HFFc6 (cell line): Measurements from ENCODE around the gene CCDC187. TPM values are rescaled to one million over a fixed set of nuclear protein-coding genes. Genes with fewer than 3 reads are reported as not detected.

Source experiments
- DNase-seq: peaks from one replicate; pipeline ENCODE4 v3.0.0-alpha.2; 2018
- H3K27ac Mint-ChIP-seq: 2 replicates; pipeline ENCODE4 v1.8.0; 2020; ENCODE audit warnings: mild to moderate bottlenecking, mixed read lengths
- H3K27me3 Mint-ChIP-seq: 2 replicates; pipeline ENCODE4 v1.8.0; 2021; ENCODE audit warnings: mild to moderate bottlenecking, moderate library complexity, mixed read lengths; ENCODE audit not compliant: insufficient read depth
- H3K36me3 Mint-ChIP-seq: 2 replicates; pipeline ENCODE4 v1.8.0; 2021; ENCODE audit warnings: low read depth, mixed read lengths
- H3K4me1 Mint-ChIP-seq: 2 replicates; pipeline ENCODE4 v1.8.0; 2020; ENCODE audit warnings: low read depth, mixed read lengths
- H3K4me3 Mint-ChIP-seq: 2 replicates; pipeline ENCODE4 v1.8.0; 2020; ENCODE audit warnings: mild to moderate bottlenecking, moderate library complexity, mixed read lengths
- H3K9me3 Mint-ChIP-seq: 2 replicates; pipeline ENCODE4 v1.8.0; 2020; ENCODE audit warnings: mild to moderate bottlenecking, mixed read lengths
- total RNA-seq, 6 experiments: library from RNA; stranded (reverse); fragmentation: NEBNext Ultra II Directional; extraction: Animal tissue kit (Norgen Biotek cat#: 25700); gene quantifications; 2 replicates in 1 of 6; 3 replicates in 5 of 6; pipeline ENCODE4 v1.2.3, GENCODE V29; 2021
- TF ChIP-seq, protein P1 (sequence below): fragments of 200-600 bp; sonication (generic); IDR thresholded peaks from 2 replicates; pipeline ENCODE4 v1.5.0; 2021; ENCODE audit warnings: antibody characterized with exemption, mild to moderate bottlenecking

The CCDC187 gene
- total RNA-seq, 6 experiments from 2014 or later = not detected

DNA sequence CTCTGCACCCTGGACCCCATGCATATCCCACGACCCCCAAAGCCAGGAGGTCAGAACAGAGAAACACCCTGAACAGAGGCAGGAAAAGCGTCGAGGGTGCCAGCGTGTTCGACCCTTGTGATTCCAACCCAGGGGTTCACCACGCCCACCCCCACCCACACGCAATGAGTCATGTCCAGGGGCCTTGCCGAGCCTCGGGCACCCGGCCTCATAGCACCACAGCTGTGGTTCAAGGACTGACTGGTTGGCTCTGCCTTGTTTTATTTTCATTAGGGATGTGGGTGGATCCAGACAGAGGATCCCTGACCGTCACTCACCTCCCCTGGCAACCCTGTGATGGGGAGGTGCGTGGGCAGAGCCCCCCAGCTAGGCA is 48.7 kb downstream of the CCDC187 start:
- Mint-ChIP-seq H3K4me1 (peaks cover 9% of the 10 kb centered on the region), H3K36me3 (no peaks in the 10 kb centered on the region), H3K4me3 (no peak overlapping the region), H3K9me3 (no peaks in the 10 kb centered on the region), H3K27ac (no peak overlapping the region), H3K27me3 (peaks cover 9% of the 10 kb centered on the region)
- DNase-seq = peak; percentile 18
- TF ChIP-seq, protein P1, sequence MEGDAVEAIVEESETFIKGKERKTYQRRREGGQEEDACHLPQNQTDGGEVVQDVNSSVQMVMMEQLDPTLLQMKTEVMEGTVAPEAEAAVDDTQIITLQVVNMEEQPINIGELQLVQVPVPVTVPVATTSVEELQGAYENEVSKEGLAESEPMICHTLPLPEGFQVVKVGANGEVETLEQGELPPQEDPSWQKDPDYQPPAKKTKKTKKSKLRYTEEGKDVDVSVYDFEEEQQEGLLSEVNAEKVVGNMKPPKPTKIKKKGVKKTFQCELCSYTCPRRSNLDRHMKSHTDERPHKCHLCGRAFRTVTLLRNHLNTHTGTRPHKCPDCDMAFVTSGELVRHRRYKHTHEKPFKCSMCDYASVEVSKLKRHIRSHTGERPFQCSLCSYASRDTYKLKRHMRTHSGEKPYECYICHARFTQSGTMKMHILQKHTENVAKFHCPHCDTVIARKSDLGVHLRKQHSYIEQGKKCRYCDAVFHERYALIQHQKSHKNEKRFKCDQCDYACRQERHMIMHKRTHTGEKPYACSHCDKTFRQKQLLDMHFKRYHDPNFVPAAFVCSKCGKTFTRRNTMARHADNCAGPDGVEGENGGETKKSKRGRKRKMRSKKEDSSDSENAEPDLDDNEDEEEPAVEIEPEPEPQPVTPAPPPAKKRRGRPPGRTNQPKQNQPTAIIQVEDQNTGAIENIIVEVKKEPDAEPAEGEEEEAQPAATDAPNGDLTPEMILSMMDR = no peak

DNA sequence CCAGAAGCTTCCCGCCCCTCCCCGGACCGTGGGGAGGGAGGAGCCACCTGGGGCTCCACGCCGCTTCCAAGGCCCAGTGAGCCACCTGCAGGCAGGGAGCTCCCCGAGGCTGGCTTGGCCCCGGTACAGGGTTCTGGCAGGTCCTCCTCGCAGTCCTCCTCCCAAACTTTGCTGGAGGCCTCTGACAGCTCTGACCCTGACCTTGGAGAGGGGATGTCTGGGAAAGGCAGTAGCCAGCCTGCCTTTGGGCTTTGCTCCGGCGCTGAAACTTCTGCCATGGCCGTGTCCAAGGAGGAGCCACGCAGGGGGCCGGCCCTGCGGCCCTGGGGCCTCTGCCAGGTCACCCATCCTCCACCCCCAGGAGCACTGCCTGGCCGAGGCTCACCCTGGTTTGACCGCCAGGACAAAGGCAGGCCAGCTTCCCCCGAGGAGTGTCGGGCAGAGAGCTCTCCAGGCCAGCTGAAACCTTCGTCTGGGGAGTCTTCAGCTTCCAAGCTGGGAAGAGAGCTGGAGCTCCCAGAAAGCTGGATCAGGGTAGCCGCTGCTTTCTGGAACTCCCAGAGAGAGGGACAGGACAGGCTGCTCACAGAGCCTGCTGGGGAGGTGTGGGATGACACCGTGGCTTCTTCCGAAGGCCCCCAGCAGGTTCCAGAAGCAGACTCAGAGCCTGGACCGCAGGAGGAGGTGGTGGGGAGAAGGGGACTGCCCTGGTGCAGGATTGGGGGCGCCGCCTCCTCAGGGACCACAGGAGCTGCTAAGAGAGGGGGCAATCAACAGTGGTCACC is 49.3 kb downstream of the CCDC187 start:
- no peak for DNase-seq
- H3K36me3 Mint-ChIP-seq = no peaks in the 10 kb centered on the region
- no peaks in the 10 kb centered on the region for H3K9me3 Mint-ChIP-seq

DNA sequence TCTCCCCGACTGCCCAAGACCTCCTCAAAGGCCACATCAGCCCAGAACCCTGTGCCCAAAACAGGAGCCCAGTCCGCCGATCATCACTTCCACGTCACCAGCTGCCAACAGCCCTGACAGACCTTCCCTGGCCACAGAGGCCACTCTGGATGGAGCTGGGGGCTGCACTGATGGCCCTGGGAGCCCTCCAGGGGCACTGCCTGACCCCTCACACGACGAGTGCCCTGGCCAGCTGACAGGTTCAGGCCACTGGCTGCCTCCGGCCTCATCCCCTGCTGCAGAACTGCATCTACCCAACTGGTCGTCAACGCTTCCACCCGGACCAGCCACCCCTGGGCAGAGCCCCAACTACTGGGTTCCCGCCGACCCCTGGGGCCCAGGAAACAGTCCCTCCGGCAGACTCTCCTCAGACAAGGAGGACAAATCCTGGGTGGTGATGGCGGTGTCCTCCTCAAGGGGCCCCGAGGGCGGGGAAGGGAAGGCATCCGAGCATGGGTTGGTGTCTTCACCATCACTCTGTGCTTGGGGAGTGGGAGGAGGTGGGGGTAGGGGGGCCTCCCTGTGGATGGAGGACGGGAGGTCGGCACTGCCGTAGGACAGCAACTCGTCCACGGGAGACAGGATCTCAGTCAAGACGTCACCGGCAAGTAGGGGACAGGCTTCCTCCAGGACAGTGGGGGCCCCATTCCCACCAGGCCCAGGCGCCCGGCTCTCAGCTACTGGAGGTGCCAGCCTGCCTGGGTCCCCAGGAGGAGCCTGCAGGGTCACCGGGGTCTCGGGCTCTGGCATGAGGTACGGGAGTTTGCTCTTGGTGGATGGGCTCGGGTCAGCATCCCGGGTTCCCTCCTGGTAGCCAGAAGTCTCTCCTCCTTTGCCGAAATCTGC is 50.4 kb downstream of the CCDC187 start:
- no peaks in the 10 kb centered on the region for H3K9me3 Mint-ChIP-seq
- no peak overlapping the region for H3K4me3 Mint-ChIP-seq
- peaks cover 9% of the 10 kb centered on the region for H3K4me1 Mint-ChIP-seq
- DNase-seq = no peak
- no peaks in the 10 kb centered on the region for H3K36me3 Mint-ChIP-seq
- no peak overlapping the region for H3K27ac Mint-ChIP-seq
- TF ChIP-seq, protein P1 = no peak
- H3K27me3 Mint-ChIP-seq = peaks cover 13% of the 10 kb centered on the region

More for the DNA sequence above, 49.3 kb downstream of the CCDC187 start:
- Mint-ChIP-seq H3K4me1 (peaks cover 9% of the 10 kb centered on the region), H3K4me3 (no peak overlapping the region), H3K27ac (no peak overlapping the region), H3K27me3 (peaks cover 13% of the 10 kb centered on the region)
- TF ChIP-seq, protein P1 = no peak

DNA sequence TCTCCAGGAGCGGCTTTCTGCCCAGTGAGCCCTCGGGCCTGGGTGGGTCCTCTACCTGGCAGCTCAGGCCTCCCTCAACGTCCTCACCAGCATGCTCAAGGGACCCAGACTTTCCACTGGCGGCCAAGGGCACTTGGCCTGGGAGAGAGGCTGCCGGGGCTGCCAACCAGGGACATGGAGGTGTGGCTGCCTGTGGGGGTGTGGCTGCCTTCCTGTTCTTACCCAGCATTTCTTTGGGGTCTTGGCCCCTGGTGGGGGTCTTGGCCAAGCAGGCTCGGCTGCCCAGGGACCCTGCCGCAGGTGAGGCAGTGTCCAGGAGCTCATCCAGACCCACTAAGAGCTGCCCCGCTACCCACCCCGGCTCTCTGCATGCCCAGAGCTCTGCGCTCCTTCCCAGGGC is 51.0 kb downstream of the CCDC187 start:
- H3K27ac Mint-ChIP-seq = no peak overlapping the region
- H3K4me1 Mint-ChIP-seq = peaks cover 9% of the 10 kb centered on the region
- TF ChIP-seq, protein P1 = no peak
- DNase-seq = no peak
- H3K36me3 Mint-ChIP-seq = no peaks in the 10 kb centered on the region
- peaks cover 12% of the 10 kb centered on the region for H3K27me3 Mint-ChIP-seq
- H3K4me3 Mint-ChIP-seq = no peak overlapping the region
- H3K9me3 Mint-ChIP-seq = no peaks in the 10 kb centered on the region

DNA sequence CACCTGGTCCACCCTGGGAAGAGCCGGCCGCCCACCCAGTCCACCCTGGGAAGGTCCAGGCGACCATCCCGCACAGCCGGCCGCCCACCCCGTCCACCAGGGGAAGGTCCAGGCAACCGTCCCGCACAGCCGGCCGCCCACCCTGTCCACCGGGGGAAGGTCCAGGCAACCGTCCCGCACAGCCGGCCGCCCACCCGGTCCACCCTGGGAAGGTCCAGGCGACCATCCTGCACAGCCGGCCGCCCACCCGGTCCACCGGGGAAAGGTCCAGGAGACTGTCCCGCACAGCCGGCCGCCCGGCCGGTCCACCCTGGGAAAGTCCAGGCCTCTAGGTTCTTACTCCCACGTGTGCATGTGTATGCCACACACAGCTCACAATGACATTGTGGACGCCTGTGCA is 51.6 kb downstream of the CCDC187 start:
- no peak for DNase-seq
- H3K4me1 Mint-ChIP-seq = peaks cover 9% of the 10 kb centered on the region
- peaks cover 17% of the 10 kb centered on the region for H3K27me3 Mint-ChIP-seq
- TF ChIP-seq, protein P1 = no peak
- no peaks in the 10 kb centered on the region for H3K9me3 Mint-ChIP-seq
- no peaks in the 10 kb centered on the region for H3K36me3 Mint-ChIP-seq
- no peak overlapping the region for H3K27ac Mint-ChIP-seq
- no peak overlapping the region for H3K4me3 Mint-ChIP-seq
